ENCODE measurements around the gene RUSF1.
A peak's percentile ranks its signal among the peaks of the same experiment; 100 is the strongest.

RUSF1 gene

DNA sequence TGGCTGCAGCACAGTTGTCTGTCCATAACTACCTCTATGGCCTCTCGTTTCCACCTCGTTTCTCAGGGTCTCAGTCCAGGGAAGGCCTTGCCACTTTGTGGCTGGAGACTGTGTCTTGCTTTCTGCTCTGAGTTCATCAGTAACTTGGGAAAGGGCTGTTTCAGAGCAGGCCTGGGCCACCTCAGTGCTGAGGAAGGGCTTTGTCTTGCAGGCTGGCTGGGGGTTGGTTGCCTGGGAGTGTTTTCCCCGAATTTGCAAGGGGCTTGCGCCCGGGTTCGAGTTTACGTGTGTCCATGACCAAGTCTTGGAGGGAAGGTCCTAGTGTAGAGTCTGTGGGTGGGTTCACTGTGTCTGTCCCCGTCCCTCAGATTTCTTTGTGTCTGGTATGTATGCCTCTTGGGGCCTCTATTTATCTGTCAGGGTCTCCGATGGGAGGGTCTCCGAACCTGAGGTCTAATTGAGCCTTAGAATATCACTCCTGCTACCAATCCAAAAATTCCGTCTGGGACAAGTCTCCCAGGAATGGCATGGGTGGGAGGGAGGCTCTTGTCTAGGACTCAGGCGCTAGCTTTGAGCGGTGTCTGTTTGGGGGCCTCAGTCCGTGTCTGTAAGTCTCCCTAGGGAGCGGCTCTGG, 36.8 kb downstream of the RUSF1 start:
- no peak for DNase-seq (ENCODE audit: low read depth in 2 of 2)

DNA sequence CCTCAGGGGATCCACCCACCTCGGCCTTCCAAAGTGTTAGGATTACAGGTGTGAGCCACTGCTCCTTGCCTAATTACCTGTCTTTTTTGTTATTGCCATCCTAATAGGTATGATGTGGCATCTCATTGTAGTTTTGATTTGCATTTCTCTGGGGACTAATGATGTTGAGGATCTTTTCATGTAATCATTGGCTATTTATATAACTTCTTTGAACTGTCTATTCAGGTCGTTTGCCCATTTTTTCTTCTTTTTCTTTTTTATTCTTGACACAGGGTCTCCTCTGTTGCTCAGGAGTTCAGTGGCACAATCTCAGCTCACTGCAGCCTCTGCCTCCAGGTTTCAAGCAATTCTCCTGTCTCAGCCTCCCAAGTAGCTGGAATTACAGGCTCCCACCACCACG, 37.6 kb downstream of the RUSF1 start:
- no peak for DNase-seq (ENCODE audit: low read depth in 2 of 2)

DNA sequence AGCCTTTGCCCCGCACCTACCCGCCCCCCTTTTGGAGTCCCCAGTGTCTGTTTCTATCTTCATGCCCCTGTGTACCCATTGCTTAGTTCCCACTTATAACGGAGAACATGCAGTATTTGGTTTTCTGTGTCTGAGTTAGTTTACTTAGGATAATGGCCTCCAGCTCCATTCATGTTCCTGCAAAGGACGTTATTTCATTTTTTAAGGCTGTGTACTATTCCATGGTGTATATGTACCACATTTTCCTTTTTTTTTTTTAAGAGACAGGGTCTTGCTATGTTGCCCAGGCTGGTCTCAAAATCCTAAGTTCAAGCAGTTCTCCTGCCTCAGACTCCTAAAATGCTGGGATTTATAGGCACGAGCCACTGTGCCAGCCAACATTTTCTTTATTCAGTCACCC, 40.3 kb downstream of the RUSF1 start:
- DNase-seq (ENCODE audit: low read depth in 2 of 2), result no peak

DNA sequence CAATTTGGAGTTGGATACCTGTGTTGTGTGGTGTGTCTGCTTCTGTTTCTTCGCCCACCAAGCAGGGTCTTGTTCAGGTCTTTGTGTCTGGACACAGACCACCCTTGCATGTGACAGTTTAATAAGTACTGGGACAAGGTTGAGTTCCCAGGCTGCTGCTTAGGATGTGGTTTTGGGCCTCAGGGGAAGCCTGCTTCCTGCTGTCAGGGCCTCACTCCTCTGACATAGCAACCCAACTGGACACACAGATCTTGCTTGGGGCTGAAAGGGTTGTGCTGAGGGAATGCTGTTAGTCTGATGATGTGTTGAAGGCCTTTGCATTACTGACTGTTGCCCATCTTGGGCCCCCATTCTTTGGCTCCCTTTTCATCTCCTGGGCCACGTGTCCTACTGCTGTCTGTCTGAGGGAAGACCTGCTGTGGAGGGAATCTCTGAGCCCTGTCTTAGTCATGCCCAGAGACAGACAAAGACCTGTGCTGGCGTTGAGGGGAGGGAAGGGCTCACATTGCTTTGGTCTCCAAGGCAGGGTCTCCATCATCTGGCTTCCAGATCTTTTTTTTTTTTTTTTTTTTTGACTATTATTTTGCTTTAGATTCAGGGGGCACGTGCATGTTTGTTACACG, 40.9 kb downstream of the RUSF1 start:
- no peak for DNase-seq (ENCODE audit: low read depth in 2 of 2)

DNA sequence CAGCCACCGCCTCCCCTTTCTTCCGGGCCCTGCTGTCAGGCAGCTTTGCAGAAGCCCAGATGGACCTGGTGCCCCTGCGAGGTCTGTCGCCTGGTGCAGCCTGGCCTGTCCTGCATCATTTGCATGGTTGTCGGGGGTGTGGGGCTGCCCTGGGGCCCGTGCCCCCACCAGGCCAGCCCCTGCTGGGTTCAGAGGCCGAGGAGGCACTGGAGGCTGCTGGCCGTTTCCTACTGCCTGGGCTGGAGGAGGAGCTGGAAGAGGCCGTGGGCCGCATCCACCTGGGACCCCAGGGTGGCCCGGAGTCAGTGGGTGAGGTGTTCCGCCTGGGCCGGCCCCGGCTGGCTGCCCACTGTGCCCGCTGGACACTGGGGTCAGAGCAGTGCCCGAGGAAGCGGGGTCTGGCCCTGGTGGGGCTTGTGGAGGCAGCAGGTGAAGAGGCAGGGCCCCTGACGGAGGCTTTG, 41.8 kb downstream of the RUSF1 start:
- DNase-seq (ENCODE audit: low read depth in 2 of 2), result no peak

DNA sequence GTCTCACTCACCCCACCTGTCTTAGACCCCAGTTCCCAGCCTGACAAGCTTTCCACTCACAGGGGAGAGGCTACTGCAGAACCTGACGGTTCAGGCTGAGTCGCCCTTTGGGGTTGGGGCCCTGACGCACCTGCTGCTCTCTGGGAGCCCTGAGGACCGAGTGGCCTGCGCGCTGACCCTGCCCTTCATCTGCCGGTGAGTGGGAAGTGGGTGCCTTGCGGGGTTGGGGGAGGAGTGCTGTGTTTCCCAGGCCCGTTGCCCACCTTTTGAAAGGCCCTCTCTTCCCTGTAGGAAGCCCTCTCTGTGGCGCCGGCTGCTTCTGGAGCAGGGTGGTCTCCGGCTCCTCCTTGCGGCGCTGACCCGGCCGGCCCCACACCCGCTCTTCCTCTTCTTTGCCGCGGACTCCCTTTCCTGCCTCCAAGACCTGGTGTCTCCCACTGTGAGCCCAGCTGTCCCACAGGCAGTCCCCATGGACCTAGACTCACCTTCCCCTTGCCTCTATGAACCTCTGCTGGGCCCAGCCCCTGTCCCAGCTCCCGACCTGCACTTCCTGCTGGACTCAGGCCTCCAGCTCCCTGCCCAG, 42.3 kb downstream of the RUSF1 start:
- DNase-seq (ENCODE audit: low read depth in 2 of 2), result no peak

DNA sequence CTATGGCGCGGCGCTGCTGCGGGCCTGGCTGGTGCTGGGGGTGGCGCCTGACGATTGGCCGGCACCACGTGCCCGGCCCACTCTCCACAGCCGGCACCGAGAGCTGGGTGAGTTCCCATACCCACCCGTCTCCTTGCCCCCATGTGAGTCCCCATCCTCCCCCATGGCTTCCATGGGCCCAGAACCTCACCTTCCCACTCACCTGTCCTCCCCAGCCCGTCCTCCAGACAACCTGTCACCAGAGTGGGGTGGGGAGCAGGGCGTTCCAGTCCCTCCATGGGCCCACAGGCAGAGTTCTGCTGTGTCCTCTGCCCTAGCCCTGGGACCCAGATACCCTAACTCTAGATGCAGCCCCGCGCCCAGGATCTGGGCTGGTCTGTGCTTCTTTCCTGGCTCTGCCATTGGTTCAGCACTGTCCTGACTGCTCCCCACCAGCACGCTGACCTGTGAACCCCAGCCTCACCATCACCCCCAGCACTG, 43.4 kb downstream of the RUSF1 start:
- no peak for DNase-seq (ENCODE audit: low read depth in 2 of 2)

DNA sequence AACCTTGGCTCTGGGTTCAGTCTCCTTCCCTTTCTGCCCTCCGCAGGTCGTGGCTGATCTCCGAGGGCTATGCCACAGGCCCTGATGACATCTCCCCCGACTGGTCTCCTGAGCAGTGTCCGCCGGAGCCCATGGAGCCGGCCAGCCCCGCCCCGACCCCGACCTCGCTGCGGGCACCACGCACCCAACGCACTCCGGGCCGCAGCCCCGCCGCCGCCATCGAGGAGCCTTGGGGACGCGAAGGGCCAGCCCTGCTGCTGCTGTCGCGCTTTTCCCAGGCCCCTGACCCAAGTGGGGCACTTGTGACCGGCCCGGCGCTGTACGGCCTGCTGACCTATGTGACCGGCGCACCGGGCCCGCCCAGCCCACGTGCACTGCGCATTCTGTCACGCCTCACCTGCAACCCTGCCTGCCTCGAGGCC, 43.8 kb downstream of the RUSF1 start:
- no peak for DNase-seq (ENCODE audit: low read depth in 2 of 2)

DNA sequence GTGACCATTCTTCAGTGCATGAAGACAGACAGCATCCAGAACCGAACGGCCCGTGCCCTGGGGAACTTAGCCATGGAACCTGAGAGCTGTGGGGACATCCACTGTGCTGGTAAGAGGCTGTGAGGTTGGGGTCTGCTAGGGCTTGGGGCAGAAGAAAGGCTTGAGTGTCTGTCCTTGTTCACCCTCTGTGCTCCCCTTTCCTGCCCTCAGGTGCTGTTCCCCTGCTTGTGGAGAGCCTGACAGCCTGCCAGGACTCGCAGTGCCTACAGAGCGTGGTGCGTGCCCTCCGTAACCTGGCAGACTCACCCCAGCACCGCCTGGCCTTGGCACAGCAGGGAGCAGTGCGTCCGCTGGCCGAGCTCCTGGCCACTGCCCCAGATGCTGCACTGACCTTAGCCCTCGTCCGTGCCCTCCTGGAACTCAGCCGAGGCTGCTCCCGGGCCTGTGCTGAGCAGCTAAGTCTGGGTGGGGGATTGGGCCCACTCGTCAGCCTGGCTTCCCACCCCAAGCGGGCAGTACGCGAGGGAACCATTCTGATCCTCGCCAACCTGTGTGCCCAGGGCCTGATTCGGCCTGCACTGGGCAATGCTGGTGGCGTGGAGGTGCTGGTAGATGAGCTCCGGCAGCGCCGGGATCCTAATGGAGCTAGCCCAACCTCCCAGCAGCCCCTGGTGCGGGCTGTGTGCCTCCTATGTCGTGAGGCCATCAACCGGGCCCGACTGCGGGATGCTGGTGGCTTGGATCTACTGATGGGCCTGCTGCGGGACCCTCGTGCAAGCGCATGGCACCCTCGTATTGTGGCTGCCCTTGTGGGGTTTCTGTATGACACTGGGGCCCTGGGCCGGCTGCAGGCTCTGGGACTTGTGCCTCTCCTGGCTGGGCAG, 46.0 kb downstream of the RUSF1 start:
- DNase-seq (ENCODE audit: low read depth in 2 of 2), result no peak

DNA sequence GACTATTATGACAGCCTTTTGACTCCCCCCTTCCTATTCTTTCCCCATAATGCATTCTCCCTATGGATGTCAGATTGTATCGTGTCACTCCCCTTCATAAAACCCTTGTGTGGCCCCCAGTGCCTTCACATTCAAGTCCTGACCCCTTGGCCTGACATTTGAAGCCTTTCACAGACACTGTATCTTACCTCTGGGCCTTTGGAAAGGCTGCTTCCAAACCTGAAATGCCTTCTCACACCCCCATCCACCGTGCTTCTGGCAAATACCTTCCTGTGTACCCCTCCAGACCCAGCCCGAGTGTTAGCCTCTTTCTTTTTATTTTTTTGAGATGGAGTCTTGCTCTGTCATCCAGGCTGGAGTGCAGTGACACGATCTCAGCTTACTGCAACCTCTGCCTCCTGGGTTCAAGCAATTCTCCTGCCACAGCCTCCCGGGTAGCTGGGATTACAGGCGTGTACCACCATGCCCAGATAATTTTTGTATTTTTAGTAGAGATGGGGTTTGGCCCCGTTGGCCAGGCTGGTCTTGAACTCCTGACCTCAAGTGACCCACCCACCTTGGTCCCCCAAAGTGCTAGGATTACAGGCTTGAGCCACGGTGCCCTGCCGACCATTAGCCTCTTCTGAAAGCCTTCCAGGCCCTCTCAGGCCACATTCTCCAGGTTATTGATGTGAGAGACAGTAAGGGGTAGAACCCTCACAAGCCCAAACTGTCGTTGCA, 46.8 kb downstream of the RUSF1 start:
- DNase-seq (ENCODE audit: low read depth in 2 of 2), result no peak

DNA sequence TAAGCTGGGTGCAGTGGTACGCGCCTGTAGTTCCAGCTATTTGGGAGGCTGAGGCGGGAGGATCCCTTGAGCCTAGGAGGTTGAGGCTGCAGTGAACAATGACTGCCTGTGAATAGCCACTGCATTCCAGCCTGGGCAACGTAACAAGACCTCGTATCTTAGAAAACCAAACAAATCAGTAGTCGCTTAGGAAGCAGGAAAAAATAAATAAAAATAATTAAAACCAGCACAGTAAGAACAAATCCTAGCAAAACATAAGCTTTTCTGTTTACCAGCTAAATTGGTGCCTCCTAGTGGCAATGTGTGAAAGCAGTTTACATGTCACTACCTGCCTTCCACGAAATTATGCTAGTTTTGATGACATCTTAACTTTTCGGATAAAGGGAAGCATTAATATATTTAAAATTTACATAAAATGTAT, 47.6 kb downstream of the RUSF1 start:
- DNase-seq (ENCODE audit: low read depth in 2 of 2), result no peak

DNA sequence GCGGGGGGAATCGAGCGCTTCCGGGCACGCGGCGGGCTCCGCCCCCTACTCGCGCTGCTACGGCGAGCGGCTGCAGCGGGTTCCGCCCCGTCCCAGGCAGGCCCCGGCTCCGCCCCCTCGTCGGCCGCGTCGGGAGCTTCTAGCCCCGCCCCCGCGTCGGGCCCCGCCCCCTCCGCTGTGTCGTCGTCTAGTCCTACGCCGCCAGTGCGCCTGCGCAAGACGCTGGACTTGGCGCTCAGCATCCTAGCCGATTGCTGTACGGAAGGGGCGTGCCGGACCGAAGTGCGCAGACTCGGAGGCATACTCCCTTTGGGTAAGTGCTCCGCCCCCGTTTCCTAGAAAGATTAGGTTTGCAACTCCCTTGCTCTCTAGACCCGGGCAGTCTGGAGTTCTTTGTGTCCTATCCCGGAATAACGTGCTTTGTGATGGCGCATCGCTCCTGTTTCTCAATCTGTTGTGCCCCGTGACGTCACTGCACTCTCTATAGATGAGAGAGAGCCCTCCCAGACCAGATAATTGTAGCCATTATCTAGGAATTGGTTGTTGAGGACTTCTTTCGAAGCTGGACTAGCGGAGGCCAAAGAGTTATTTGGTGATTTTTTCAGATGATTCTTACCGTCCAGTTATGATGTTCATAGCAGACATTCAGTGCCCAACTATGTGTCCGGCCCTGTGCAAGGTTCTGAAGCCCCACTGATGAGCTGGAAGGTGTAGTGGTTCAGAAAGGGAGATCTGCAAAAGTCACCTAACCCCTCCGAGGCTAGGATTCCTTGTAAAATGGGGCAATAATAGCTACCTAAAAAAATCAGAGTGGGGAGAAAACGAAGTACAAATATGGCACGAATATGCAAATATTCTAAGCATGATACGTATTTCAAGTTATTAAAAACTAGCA, 48.3 kb downstream of the RUSF1 start:
- peak; percentile 99 to 100 for DNase-seq (ENCODE audit: low read depth in 2 of 2)

DNA sequence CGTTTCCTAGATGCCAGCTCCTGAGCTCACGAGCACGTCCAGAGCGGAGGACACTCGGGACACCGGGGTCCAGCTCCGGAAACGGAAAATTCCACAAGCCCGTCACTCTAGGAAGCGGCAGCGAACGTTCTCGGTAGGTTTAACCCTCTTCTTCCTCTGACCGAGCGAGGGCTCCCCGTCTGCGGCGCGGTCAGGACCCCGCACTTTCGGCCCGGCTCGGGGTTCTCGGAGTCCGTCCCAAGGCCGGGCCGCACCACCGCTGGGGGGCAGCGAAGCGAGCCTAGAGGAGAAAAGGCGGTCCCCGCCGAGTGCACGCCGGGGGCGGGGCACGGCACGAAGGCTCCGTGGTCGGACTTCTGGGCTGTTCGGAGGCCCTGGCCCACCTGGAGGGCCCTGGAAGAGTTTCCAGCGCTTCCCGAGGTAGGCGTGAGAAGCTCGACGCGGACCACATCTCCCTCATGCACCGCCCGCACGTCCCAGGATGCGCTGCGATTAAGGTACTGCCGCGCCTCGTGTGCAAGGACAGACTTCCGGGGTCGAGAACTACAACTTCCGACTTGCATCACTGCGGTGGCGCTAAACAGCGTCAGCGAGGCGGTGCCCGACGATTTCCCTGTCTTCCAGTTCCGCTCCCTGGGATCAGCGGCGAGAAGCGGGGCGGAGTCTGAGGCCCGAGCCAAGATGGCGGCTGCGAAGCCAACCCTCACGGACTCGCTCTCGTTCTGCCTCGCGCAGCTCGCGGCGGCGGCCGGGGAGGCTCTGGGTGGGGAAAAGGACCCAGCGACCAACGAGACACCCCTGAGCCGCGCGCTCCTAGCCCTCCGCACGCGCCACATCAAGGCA, 49.1 kb downstream of the RUSF1 start, which contains the start of gene ARMC5:
Gene ARMC5, plus strand, starts transcription at position 658 of the 843 bp plus-strand sequence. Its CDS starts 24 bp downstream, at position 682.
- peak; percentile 95 to 96 for DNase-seq (ENCODE audit: low read depth in 2 of 2)

DNA sequence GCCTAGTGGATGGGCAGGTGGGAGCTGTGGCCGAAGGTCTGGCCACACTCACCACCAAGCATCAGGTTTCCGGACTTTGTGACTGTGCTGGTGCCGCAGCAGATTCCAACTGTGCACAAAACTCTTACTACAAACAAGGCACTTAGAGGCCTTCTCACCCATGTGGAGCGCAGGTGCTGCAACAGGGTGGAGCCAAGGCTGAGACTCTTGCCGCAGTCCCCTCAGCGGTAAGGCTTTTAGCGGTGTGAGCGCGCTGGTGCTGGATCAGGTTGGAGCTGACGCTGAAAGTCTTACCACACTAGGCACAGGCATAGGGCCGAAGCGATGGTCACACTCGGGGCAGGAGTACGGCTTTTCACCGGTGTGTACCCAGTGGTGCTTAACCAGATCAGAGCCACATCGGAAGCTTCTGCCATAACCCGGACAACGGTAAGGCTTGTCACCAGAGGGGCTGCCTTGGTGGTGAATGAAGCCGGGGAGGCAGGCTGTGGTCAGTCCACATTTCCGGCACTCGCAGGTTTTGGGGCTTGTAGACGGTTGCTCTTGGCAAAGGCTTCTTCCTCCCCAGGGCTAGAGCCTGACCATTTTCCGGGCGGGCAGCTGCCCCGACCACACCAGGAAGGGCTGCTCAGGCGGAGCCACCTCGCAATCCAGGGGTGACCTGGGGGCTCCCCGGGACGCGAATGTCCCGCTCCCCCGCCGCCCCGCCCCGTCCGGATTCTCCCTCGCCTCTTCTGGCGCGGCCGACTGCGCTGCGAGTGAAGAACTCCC, 49.9 kb downstream of the RUSF1 start:
- no peak for DNase-seq (ENCODE audit: low read depth in 2 of 2)

DNA sequence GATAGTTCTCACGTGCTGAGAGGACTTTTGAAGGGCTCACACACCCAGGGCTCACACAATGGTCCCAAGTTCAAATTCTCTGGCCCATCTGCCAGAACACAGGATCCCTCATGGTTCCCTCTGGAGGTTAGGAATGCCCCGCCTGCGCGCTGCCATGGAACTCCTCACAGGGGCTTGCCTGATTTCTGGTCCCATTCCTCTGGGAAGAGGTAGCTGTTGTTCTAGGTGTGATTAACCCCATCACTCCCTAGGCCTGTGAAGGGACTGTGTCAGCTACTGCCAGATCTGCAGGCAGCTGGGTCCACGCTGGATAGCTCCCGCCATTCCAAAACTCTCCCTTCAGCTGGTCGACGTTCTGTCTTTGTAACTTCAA, 51.2 kb downstream of the RUSF1 start:
- no peak for DNase-seq (ENCODE audit: low read depth in 2 of 2)

DNA sequence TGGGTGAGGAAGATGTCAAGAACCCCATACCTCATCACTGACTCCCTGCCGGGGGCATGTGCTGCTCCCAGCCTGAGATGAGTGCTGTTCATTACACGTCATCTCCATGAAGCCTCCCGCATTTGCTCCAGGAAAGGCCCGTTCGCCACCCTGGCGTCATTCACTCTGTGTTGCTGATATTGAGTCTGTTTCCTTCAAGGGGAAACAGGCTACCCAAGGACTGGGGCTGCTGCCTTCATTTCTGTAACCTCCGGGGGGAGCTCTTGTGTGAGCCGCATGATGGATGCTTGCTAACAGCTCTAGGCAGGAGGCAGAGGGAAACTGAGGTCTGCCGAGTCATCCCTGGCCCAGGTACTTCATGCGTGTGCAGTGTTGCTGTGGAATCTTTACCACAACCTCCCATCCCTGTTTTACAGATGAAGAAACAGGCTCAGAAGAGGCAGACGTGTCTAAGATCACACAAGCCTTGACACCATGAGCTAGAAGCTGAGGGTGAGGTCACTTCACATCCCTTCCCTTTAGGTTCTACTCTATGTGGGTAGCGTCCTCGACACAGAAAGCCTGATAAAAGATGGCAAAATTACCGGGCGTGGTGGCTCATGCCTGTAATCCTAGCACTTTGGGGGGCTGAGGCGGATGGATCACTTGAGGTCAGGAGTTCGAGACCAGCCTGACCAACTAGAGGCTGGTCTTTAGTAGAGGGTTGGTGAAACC, 52.4 kb downstream of the RUSF1 start:
- DNase-seq (ENCODE audit: low read depth in 2 of 2), result no peak

DNA sequence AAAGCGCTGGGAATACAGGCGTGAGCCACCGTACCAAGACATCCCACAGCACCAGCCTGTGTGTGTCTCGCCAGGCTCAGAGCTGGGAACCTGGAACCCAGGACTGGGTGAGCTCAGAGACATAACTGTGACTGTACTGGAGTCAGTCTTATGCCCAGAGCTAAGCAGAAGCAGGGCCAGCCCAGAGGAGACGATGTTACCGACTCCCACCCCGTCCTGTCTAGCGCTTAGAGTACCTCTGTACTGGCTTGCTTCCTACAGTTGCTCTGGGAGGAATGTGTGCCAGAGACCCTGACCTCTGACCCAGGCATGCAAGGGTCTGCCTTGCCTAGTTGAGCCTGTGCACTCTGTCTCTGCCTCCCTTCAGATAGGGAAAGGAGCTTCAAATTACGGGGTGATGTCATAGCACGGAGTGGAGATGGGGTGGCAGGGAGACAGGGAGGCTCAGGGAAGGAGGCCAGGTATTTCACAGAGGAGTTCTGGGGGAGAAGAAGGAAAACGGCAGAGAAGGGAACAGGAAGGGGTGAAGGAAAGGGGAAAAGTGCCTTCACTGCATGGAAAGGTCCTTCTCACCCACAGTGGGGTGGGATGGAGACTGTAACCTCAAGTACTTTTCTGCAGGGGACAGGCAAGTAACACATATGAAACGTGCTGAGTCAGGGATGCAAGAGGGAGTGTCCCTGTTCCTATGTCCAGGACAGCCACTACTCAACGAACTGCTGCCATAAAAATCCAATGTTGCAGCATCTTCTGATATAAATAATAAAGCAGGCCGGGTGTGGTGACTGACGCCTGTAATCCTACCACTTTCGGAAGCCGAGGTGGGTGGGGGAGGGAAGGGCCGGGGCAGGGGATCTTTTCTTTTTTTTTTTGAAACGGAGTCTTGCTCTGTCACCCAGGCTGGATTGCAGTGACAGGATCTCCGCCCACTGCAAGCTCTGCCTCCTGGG, 54.7 kb downstream of the RUSF1 start:
- DNase-seq (ENCODE audit: low read depth in 2 of 2), result no peak
